T-helper 9 cell (primary cell): ENCODE measurements around the gene ALS2CL.

Experiments
- DNase-seq: peaks from one replicate; pipeline ENCODE4 v3.0.0-alpha.2; 2020

ALS2CL gene

DNA sequence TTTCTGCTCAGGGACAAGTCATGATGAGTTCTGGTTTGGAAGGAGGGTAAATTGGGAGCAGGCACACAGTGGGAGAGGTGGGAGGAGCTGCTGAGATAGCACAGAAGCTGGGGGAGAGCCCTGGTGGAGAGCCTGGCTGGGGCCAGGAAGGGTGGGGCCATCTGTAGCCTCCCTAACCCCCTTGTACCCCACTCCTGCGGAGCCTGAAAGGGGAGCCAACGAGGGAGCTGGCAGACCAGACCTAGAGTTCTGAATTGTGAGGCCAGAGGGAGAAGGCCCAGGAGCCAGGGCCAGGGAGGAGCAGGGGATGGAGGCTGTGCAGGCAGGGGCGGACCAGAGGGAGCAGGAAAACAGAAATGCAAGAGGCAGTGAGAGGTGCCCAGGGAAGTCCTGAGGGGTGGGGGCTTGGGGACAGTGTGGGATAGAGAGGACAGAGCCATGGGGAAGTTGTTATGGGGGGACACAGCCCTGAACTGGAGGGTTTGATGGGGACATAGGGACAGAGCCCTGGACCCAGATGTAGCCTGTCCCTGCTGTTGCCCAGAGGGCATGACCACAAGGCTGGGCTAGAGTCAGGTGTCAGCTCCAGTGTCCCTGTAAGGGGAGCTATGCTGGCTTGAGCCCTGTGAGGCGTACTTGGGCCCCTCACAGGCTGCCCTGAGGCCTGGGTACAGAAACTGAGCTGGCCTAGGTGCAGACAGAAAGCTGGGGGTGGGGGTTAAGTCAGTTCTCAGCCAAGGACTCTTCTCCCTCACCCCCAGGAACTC, 8.9 kb upstream of the ALS2CL start:
- no peak for DNase-seq

DNA sequence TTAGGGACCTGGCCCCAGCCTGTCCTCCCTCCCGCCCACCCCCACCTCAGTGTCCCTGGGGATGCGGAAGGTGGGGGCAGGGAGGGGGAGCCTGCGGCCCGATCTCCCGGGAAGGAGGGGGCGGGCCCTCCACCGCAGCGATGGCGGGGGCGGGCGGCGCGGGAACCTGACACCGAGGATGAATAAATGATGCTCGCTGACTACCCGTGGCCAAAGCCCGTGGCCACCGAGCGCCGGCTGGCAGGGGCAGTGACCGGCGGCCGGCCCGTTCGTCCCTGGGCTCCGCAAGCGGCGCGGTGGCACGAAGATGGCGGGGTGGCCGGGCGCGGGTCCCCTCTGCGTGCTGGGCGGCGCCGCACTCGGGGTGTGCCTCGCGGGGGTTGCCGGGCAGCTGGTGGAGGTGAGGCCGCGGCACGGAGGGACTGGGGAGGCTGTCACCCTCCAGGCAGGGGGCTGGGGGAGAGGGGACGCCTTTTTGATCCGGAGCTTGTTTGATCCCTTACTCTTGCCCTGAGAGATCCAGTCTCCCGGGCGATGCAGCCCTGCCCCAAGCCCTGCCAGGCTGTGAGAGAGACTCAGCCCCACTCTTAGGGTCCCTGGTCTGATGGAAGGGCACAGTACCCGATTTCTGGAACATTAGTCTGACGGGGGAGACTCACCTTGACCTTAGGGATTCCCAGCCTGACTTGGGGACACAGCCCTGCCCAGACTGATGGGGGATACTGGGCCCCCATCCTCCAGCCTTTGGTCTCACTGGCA, 7.9 kb upstream of the ALS2CL start, which contains the start of gene TMIE:
TSS of gene TMIE (plus strand) at position 212 of the 759 bp plus-strand sequence. CDS start at position 308, 96 bp downstream.
- no peak for DNase-seq

DNA sequence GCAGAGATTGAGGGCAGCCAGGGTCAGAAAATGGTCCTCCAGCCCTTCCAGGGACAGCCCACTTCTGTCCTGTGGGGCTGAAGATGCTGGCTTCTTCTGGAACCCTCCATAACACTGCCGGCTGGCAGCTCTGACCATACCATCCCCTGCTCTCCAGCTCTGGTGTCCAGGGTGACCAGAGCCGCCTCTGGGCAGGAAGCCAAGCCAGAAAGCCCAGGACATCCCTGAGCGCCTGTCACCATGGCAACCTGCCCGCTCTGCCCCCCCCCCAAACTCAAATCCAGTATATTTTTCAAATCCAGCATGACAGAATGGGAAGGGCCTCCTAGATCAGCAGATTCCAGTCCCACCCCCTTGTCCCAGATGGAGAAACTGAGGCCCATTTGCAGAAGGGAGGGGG, 7.3 kb upstream of the ALS2CL start:
- DNase-seq: no peak

DNA sequence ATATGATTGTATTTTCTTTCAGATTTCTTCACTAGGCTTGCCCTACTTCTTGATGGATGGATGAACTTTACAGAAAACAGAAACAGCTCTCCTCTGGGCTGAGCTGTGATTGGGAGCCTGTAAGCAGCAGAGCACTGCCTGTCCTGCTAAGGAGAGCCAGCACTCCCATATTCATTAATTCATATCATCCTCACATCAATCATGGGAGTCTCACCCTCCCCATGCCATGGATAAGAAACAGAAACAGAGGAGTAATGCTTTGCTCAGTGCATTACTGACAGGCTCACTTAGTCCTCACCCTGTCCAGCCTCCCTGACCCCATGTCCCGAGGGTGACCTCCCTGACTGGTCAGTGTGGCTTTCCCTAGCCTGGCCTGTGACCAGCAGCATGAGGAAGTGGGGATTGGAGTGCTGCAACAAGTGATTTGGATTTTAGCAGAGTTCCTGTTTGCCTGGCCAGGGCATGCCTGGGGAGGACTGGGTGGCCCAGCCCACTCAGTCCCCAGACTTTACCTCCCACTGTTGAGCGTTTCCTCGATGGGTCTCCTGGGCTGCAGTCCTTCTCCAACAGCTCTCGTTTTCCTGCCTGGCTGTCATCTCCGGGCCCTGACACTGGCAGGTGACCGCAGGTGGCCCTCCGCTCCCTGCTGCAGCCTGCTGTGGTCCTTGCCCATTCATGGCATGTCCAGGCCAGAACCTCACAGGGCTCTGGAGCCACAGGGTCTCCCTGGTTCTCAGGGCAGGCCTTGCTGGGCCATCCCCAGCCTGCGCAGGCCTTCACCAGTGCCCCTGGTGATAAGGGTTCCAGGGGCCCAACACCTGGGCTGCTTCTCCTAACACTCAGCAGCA, 6.4 kb upstream of the ALS2CL start:
- no peak for DNase-seq

DNA sequence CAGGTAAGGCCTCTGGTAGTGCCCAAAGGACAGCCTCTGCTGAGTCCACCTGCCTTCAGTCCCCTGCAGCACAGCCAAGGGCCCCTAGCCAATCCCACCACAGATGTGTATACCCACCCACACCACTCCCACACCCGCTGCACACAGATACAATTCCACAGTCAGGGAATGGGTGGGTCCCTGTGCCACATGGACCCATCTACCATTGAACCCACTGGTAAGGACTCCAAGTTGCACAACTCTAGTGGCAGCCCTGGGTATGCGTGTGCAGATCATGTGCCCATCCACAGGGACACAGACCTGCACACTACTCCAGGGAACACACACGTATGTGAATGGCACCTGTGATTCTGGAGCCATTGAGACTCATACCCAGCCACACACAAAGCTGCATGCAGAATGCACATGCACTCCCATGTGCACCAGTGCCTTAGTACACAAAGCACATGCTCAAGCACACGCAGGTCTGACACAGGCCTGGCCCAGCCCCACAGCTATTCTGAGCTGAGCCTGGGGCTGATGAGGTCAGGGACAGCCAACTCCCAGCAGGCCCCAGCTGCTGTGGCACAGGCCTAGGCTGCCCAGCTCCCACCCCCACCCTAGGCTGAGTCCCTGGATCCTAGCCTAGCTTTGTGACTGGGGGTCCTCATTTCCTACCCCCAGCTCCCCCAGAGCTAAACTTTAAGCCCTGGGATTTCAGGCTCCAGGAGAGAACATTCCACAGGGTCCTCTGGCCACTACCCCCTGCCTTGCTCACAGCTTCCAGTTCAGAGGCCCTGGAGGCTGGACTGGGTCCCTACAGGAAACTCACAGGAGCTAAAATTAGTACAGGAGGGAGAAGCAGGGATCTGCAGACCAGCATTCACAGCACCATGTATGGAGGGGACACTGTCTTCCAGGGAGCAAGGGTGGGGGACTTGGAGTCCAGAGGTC, 2.7 kb upstream of the ALS2CL start:
- no peak for DNase-seq

DNA sequence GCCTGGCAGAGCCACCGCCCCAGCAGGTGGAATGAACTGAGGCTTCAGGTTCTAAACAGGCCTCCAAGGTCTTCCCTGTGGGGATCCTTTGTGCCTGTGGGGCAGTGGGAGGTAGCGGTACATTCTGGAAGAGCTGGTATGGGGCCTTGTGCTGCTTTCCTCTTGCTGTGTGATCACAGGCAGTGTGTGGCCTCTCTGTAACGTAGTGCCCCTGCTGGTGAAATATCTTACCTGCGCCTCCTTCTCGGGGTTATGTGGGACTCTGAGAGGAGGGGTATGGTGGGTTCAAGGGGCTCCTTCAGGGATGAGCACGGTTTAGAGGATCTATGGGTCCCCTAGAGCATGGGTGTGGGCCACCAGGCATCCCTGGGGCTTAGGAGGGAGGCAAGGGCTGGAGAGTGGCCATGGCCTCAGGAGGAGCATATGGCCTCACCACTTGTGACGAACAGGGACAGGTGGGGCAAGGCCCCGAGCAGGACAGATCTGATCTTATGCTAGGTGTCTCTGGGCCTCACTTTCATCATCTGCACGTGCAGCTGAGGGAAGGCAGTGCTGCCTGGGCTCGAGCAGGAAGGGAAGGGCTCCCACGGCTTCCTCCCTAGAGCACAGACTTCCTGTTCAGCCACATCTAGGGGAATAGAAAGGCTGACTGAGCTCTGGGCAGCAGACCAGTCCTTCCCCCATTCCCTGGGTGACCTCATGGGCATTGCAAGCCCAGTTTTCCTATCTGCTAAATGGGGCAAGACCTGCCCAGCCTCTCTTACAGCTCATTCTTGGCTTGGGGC, 1.9 kb upstream of the ALS2CL start:
- peak; percentile 13 for DNase-seq

DNA sequence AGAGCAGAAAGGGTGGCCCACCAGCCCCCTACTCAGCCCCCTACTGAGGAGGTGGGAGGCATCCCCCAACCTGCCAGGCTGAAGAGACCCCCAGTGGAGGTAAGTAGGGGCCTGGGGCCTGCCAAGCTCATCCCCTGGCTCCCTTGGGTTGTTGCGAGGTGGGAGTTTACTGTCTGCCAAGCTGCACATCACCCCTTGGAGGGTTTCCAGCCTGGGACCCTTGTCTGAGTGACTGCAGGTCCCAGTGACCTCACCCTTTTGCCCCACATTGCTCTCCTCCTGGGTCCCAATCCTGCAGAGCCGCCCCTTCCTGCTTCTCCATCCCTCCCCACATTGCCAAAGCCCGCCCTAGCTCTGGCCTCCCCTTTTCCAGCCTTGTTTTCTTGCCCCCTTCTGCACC, 1.0 kb upstream of the ALS2CL start:
- DNase-seq: no peak

DNA sequence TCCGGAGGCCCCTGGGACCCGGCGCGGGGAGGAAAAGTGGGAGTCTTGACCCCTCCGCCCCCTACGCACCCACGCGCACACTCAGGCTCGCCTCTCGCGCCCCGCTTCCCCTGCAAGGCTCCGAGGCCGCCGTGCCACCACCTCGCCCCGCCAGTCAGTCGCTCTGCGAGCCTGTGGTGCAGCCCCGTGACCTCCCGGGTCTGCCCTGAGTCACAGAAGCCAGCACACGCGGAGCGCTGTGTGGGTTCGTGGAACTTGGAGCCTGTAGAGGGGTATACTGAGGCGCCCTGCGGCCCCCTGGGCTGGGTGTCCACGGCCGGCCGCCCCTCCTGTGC, 380 bp upstream of the ALS2CL start:
- no peak for DNase-seq

DNA sequence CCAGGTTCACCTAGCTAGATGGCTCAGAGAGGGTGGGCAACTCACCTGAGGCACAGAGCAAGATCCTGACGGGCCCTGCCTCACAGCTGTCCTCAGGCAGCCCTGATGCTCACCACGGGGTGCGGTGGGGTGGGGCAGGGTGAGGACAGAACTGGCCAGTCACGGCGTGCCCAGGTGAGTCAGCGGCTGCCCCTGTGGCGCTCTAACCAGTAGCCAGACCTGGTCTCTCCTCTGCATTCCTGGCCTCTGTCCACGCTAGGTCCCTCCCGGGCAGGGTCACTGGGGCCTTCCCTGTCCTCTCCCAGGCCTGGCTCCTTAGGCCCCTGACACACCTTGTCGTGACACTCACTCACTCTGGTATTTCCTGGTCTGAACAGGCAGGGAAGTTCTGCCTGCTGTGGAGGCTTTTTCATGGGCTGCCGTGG, 901 bp downstream of the ALS2CL start:
- no peak for DNase-seq

DNA sequence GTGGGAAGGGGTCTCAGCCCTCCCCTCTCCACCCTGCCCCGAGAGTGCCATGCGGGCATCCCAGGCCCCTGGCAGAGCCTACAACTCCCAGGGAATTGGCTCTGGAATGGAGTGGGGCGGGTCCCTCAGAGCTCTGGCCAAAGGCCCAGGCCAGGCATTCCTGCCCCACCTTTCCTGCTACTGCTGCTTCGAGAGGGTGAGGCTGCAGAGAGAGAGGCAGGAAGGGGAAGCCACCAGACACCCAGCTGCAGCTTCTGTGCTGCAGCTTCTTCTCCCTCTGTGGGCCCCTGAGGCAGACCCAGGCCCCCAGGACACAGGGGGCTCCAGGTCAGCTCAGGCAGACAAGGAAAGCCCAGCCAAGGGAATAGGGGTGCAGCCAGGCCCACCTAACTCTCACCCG, 2.7 kb downstream of the ALS2CL start:
- DNase-seq: no peak

DNA sequence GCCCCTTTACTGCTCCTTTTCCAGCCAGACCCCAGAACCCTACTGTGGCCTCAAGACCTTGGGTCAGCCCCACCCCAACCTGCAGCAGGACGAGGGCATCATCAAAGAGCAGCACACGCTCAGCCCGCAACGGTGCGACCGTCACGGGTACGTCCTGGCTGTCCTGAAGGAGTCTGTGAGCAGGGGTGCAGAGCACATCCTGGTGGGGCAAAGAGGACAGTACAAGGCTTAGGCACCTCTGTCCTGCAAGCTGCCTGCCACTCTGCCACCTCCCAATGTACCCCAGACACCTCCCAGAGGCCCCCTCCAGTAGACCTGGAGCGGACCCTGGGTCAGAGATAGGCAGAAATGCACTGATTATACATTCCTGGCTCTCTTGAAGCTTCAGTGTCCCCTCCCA, 8.0 kb downstream of the ALS2CL start:
- DNase-seq: no peak

DNA sequence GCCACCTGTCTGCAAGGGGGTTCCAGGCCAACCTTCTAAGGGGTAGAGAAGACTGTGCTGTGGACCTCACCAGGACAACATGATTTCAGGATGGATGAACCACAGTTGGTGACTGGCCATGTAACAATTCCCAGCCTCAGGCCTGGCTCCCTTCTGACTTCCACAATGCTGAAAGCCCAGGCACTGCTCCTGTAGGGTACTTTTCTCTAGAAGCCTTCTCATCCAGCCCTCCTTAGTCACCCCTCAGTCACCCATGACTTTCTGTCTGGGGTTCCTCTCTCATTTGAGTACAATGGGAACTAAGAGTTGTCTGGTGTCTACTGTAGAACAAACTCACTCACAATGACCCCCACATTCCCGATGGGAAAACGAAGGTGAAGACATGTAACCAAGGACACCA, 8.6 kb downstream of the ALS2CL start:
- no peak for DNase-seq

DNA sequence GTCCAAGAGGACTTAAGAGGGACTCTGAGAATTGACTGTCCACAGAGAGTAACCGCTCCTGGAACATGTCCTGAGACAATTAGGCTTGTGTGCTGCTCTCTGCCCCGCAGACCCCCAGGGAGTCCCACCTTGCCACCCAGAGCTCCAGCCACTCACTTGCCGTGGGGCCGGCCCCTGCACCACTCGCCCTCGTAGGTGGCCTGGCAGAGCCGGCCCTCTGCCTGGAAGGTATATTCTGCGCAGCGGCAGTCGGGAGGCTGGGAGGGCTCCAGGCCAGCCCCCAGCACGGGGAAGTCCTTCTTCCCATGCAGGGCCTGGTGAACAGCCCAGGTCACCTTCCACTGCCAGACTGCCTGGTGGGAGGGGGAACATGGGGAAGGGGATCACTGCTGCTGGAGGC, 10.5 kb downstream of the ALS2CL start:
- no peak for DNase-seq

DNA sequence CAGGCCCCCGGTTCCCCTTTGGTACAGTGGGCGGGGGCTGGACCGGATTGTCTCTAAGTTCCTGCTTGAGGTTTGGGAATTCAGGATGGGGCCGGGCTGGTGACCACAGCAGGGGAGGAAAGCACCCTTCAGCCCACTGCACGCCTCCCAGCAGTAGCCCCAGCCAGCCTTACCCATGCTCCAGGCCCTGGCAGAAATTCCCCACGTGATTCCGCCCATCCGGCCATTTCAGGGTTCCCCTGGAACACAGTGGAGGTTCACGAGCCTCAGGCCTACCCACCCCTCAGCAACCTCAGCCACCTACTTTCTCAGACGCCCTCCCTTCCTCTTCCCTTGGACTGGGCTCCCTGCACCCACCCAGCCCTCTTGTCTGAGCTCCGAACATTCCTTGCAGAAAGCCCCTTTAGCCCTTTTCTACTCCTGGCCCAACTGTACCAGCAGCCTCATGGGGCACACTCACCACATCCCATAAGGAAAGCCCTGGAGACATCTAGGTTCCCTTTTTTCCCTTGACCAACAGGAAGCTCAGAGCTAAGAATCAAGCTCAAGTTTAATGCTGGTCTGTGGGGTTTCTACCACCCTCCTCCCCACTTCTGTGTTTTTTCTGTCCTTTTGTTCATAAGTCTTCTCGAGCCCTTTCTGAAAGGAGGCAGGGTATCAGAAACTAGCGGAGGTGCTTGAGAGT, 11.5 kb downstream of the ALS2CL start:
- DNase-seq: no peak

DNA sequence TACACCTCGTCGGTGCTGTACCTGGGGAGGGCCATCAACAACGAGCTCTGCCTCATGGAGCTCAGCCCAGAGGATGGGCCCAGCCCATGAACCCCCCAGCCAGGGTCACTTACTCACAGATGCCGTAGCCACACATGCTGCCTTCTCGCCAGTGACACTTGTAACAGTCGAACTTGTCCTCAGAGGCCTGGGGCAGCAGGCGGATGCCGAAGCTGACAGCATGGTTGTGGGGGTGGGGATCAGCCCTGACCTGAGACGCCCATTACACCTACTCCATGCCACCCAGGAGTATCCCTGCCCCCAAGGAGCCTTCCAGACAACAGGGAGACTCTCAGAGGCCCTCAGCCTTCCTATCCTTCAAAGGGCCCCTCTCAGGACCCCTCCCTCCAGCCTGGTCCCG, 12.1 kb downstream of the ALS2CL start:
- DNase-seq: no peak

DNA sequence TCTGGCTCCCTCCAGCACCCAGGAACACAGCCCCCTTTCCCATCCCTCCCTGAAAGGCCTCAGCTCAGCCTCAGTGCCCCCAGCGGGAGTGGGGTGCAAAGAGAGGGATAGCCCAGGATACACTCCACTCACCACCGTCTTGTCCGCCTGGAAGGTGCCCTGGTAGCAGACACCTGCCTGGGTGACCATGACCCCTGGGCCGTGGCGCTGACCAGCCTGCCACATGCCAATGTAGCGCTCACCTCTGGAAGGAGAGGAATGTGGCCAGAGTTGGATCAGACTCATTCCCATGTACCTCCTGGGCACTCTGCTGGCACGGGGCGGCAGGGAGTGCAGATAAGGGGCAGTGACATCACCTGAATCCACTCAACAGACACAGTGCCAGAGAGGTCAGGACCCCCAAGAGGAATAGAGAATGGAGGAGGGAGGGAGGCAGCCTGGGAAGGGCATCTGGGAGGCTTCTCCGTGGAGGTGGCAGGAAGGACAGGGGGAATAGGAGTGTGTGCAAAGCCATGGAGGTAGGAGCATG, 13.1 kb downstream of the ALS2CL start:
- DNase-seq: no peak

DNA sequence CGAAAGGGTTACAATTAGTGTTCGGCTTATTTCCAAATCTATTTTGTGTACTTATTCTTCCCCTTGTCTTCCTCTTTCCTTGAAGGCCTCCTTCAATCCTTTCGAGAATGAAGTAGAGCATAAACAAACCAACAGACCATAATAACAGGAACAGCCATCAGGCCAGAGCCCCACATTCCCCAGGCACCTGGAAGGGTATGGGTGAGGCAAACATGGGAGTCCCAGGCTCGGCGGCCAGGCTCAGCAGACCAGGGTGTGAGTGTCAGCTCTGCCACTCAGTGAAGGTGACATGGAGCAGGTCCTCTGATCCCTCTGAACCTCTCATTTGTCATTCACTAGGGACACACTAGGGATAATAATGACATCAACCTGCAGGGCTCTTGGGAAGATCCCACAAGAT, 13.8 kb downstream of the ALS2CL start:
- no peak for DNase-seq

DNA sequence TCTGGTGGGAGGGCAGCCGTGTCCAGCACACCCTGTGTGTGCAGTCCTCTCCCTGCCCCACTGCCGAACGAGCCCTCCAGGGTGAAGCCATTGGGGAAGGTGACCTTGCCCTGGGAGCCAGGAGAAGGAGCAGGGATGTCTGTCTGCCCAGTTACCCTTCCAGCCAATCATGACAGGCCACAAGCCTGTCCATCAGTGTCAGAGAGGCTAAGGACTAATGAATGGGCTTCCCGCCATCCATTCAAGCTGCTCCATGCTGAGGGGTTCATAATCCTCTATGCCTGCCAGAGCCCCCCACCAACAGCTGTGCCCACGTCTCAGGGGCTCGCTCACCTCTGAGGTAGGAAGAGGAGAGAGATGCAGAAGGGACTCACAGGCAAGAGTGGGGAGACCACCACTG, 15.2 kb downstream of the ALS2CL start:
- no peak for DNase-seq

DNA sequence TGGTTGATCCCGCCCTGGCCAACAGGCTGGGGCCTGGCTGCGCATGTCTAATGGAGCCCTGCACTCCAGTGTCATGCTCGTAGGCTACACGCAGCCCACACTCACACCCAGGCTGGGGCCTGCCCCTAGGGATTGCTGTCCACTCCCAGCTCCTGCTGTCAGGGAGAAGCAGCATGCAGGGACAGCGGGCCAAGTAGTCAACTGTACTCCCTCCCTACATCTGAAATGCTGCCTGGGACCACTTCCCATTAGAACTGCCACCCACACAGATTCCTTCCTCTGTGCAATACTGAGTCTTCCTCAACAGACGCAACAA, 16.1 kb downstream of the ALS2CL start:
- DNase-seq: no peak

DNA sequence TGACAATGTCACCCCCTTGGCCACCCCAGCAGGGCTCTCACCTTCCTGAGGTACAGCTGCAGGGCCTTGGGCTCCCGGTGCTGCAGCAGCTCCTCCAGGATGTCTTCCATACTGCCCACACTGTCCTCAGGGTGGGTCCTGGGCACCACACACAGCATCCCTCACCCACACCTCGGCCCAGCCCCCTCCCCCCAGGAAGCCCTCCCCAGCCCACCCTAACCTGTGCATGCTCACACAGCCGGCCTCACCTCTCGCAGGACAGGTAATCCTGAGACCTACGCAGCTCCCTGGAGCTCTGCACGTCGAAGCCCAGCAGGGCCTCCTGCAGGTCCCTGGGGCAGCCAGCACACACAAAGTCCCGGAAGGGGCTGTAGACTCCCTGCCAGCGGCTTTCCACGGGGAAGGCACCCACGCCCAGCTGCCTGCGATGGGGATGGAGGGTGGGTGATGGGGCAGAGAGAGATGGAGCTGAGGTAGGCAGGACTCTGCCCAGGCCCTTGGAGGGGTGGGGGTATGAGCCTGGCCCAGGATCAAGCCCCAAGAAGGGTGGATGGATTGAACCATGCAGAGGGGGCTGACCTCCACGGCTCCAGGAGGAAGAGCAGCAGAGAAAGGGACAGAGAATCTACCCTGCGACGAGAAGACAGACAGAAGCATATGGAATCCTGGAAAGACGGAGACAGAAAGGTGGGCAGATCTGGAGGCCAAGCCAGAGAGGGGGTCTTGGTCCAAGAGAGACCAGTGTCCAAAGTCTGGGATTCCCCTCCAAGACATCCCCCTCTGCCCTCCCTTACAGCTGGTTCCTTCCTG, 16.7 kb downstream of the ALS2CL start:
- no peak for DNase-seq
